IMR-90 (cell line): ENCODE results near the gene ITPR3. TPM values are rescaled to one million over a fixed set of nuclear protein-coding genes. Genes with fewer than 3 reads are reported as not detected.
A peak's percentile ranks its signal among the peaks of the same experiment; 100 is the strongest.

ENCODE experiments used
- ATAC-seq: fragments of 200-7000 bp; cut with Tn5 transposase; 2 replicates; pipeline ENCODE4 v1.9.1; 2020; ENCODE audit warnings: low read depth, mild to moderate bottlenecking, moderate library complexity
- BruUV-seq: library from RNA; stranded (reverse); fragments of 400-500 nt; replicated peaks from 2 replicates; lab custom pipeline; 2021; lab: Mats Ljungman, UMichigan
- CTCF ChIA-PET: fragments of 300-600 bp; formaldehyde crosslinking; extraction: SDS; loops from one replicate; lab custom pipeline; 2021; ENCODE audit warnings: antibody characterized with exemption; lab: Yijun Ruan, JAX
- POLR2A ChIA-PET: fragments of 300-600 bp; sonication (Branson Sonifier 250); formaldehyde crosslinking; loops from one replicate; lab custom pipeline; 2022; ENCODE audit warnings: antibody characterized with exemption; ENCODE audit not compliant: unreplicated experiment; lab: Charles Lee
- DNase-seq: peaks from one replicate; pipeline ENCODE4 v3.0.0; 2013
- H2AFZ ChIP-seq: replicated peaks from 2 replicates; pipeline ENCODE3; 2013; ENCODE audit warnings: low read length, mild to moderate bottlenecking; ENCODE audit not compliant: poor library complexity
- H2AK5ac ChIP-seq: 2 replicates; pipeline ENCODE4 v1.6.1; 2013; ENCODE audit warnings: low read depth, low read length, inconsistent platforms
- H2AK9ac ChIP-seq: replicated peaks from 2 replicates; pipeline ENCODE3; 2013; ENCODE audit warnings: mild to moderate bottlenecking, low read depth, low read length, moderate library complexity; ENCODE audit not compliant: poor library complexity
- H2BK120ac ChIP-seq: 2 replicates; pipeline ENCODE4 v1.6.1; 2013; ENCODE audit warnings: low read depth, low read length, inconsistent platforms
- H2BK15ac ChIP-seq: 3 replicates; pipeline ENCODE4 v1.6.1; 2013; ENCODE audit warnings: low read depth, low read length, inconsistent platforms
- H2BK20ac ChIP-seq: 2 replicates; pipeline ENCODE4 v1.6.1; 2013; ENCODE audit warnings: low read depth, mild to moderate bottlenecking, inconsistent platforms, low read length, moderate library complexity
- H2BK5ac ChIP-seq: 2 replicates; pipeline ENCODE4 v1.6.1; 2013; ENCODE audit warnings: mild to moderate bottlenecking, low read depth, low read length, inconsistent platforms; ENCODE audit not compliant: poor library complexity, severe bottlenecking
- H3K14ac ChIP-seq: replicated peaks from 2 replicates; pipeline ENCODE4 v1.6.1; 2013; ENCODE audit warnings: low read depth, low read length, inconsistent platforms
- H3K18ac ChIP-seq: 2 replicates; pipeline ENCODE4 v1.6.1; 2013; ENCODE audit warnings: low read depth, low read length, control low read depth
- H3K23ac ChIP-seq: 2 replicates; pipeline ENCODE4 v1.6.1; 2013; ENCODE audit warnings: low read depth, low read length, inconsistent platforms
- H3K27ac ChIP-seq: 2 replicates; pipeline ENCODE4 v1.5.1; 2013; ENCODE audit warnings: mild to moderate bottlenecking, control low read depth, low read length; ENCODE audit not compliant: insufficient read depth
- H3K27me3 ChIP-seq: 2 replicates; pipeline ENCODE4 v1.6.1; 2013; ENCODE audit warnings: low read length; ENCODE audit not compliant: control insufficient read depth, insufficient read depth
- H3K36me3 ChIP-seq: 2 replicates; pipeline ENCODE4 v1.6.1; 2013; ENCODE audit warnings: low read length, mixed read lengths; ENCODE audit not compliant: control insufficient read depth, insufficient read depth
- H3K4ac ChIP-seq: 2 replicates; pipeline ENCODE4 v1.6.1; 2013; ENCODE audit warnings: low read depth, low read length, inconsistent platforms
- H3K4me1 ChIP-seq: 2 replicates; pipeline ENCODE4 v1.6.1; 2013; ENCODE audit warnings: low read length, mixed read lengths; ENCODE audit not compliant: control insufficient read depth, insufficient read depth
- H3K4me2 ChIP-seq: 2 replicates; pipeline ENCODE4 v1.6.1; 2013; ENCODE audit warnings: low read depth, mild to moderate bottlenecking, control low read depth, low read length, moderate library complexity
- H3K4me3 ChIP-seq: 2 replicates; pipeline ENCODE4 v1.5.1; 2013; ENCODE audit warnings: low read depth, mild to moderate bottlenecking, control low read depth, low read length, moderate library complexity; ENCODE audit not compliant: insufficient read depth
- H3K56ac ChIP-seq: 2 replicates; pipeline ENCODE4 v1.6.1; 2013; ENCODE audit warnings: low read length, inconsistent platforms; ENCODE audit not compliant: insufficient read depth; ENCODE audit errors: extremely low read depth
- H3K79me1 ChIP-seq, 2 experiments: 2 replicates each; pipeline ENCODE4 v1.6.1; 2013; ENCODE audit warnings: low read length in 2 of 2, inconsistent platforms in 1 of 2, low read depth in 1 of 2
- H3K9ac ChIP-seq: 2 replicates; pipeline ENCODE4 v1.6.1; 2013; ENCODE audit warnings: low read depth, low read length, control low read depth
- H3K9me1 ChIP-seq: 2 replicates; pipeline ENCODE4 v1.6.1; 2013; ENCODE audit warnings: low read length, inconsistent platforms; ENCODE audit not compliant: insufficient read depth
- H3K9me3 ChIP-seq: 2 replicates; pipeline ENCODE4 v1.6.1; 2013; ENCODE audit warnings: low read length; ENCODE audit not compliant: control insufficient read depth, insufficient read depth
- H4K20me1 ChIP-seq: 2 replicates; pipeline ENCODE4 v1.6.1; 2013; ENCODE audit warnings: low read length, inconsistent platforms; ENCODE audit not compliant: insufficient read depth
- H4K5ac ChIP-seq: 2 replicates; pipeline ENCODE4 v1.6.1; 2013; ENCODE audit warnings: mild to moderate bottlenecking, low read depth, low read length, control low read depth
- H4K8ac ChIP-seq, 2 experiments: 2 replicates each; pipeline ENCODE4 v1.6.1; 2013; ENCODE audit warnings: low read depth in 2 of 2, low read length in 2 of 2, control low read depth in 1 of 2, inconsistent platforms in 1 of 2
- H4K91ac ChIP-seq: 2 replicates; pipeline ENCODE4 v1.6.1; 2013; ENCODE audit warnings: low read depth, low read length, inconsistent platforms; ENCODE audit not compliant: insufficient read depth
- MAFK ChIP-seq: IDR thresholded peaks from 2 replicates; pipeline ENCODE4 v1.6.1; 2012; ENCODE audit warnings: low read depth, low read length, improper control_type of control experiment
- MAZ ChIP-seq: IDR thresholded peaks from 2 replicates; pipeline ENCODE4 v1.6.1; 2012; ENCODE audit warnings: low read depth, mild to moderate bottlenecking, low read length, improper control_type of control experiment, moderate library complexity, borderline replicate concordance
- NFE2L2 ChIP-seq: fragments of 150-350 bp; IDR thresholded peaks from 2 replicates; pipeline ENCODE4 v1.6.1; 2016; ENCODE audit warnings: low read depth, mild to moderate bottlenecking, low read length
- WGBS, 2 experiments: methylation state at CpG; one replicate each; pipeline versions ENCODE4 v1.1.5 to v1.1.7; 2013; ENCODE audit warnings: missing lambda C conversion rate in 2 of 2; ENCODE audit not compliant: insufficient read length in 1 of 2; ENCODE audit errors: extremely low coverage in 2 of 2; 5-methylcytosine and 5-hydroxymethylcytosine counted together
- dilution Hi-C: fragments of 300-500 bp; cut with HindIII; formaldehyde crosslinking; loops from one replicate; pipeline ENCODE4 v1.14.3; 2018; ENCODE audit warnings: low sequenced_read_pairs; ENCODE audit not compliant: unreplicated experiment
- in situ Hi-C: fragments of 300-500 bp; cut with MboI; formaldehyde crosslinking; loops from 3 replicates; pipeline ENCODE4 v1.14.3; 2019; ENCODE audit warnings: low sequenced_read_pairs, inconsistent platforms, mixed read lengths
- intact Hi-C: fragments of 100-400 bp; cut with micrococcal nuclease; formaldehyde crosslinking; loops from 2 replicates; pipeline ENCODE4 v1.10.0; 2022
- polyA plus RNA-seq, 3 experiments: library from polyadenylated mRNA; depleted of rRNA; stranded (reverse); fragments of >200 nt; gene quantifications; 2 replicates each; pipeline ENCODE4 v1.2.3, GENCODE V29; 2012; ENCODE audit warnings: low replicate concordance in 1 of 3
- total RNA-seq: library from RNA; depleted of rRNA; stranded (reverse); fragments of >200 nt; gene quantifications from 2 replicates; pipeline ENCODE4 v1.2.3, GENCODE V29; 2012

ITPR3 gene
- total and polyA plus RNA-seq, 2 of the 4 experiments (the other 2 are of a cell fraction), result 1.6 to 3.7 TPM

- peak overlapping the region in 1 of 2 experiments; percentile 96; a peak in 1 of 4 replicates for H4K8ac ChIP-seq
- in situ Hi-C loops (loop anchor here (5.0 to 10.0 kb wide), 3 partner anchors 117 to 570 kb away; no protein-coding TSS in a partner anchor), dilution Hi-C loops (no loop called here), intact Hi-C loops (loop anchor here (1.0 to 5.0 kb wide), 3 partner anchors 115 to 437 kb away; no protein-coding TSS in a partner anchor)
- no peaks in the 10 kb centered on the region for H3K36me3 ChIP-seq
- H2AFZ ChIP-seq, result peak overlapping the region; percentile 95
- DNase-seq, result no peak
- H2AK9ac ChIP-seq, result peak overlapping the region; percentile 88
- H4K5ac ChIP-seq, result no peak overlapping the region
- no peak overlapping the region for H3K9ac ChIP-seq
- H3K23ac ChIP-seq, result no peak overlapping the region
- no peak overlapping the region for H3K27ac ChIP-seq
- peaks cover 1% of the 10 kb centered on the region for H3K9me1 ChIP-seq
- no peak overlapping the region for H3K4ac ChIP-seq
- no peak for ATAC-seq
- POLR2A ChIA-PET, result no interaction called here
- H2BK5ac ChIP-seq, result no peak overlapping the region
- WGBS, 2 experiments, result 81% methylated on average over 6 of the region's 11 CpGs; no CpG with 5 or more reads in 1 of the 2 experiments
- no peak overlapping the region for H3K18ac ChIP-seq
- H2BK15ac ChIP-seq, result no peak overlapping the region
- no peak overlapping the region for H3K14ac ChIP-seq
- no peak overlapping the region for H3K4me3 ChIP-seq
- H4K91ac ChIP-seq, result no peak overlapping the region; the same call in 1 of the 2 replicates
- TF ChIP-seq NFE2L2 (no peak), MAFK (no peak), MAZ (no peak)
- no peaks in the 10 kb centered on the region for H4K20me1 ChIP-seq
- no peaks in the 10 kb centered on the region for H3K9me3 ChIP-seq
- H2BK20ac ChIP-seq, result no peak overlapping the region
- CTCF ChIA-PET, result no interaction called here
- H3K56ac ChIP-seq, result no peak overlapping the region
- no peak overlapping the region for H3K4me2 ChIP-seq
- 0 out of 2 replicates have a peak overlapping the region, but pooled peaks have one; percentile 65 for H2AK5ac ChIP-seq
- BruUV-seq, result no TSS peak
- no peaks in the 10 kb centered on the region for H3K27me3 ChIP-seq
- H2BK120ac ChIP-seq, result no peak overlapping the region
- peaks cover 2% of the 10 kb centered on the region for H3K4me1 ChIP-seq
- H3K79me1 ChIP-seq, result peaks cover 0 to 4% of the 10 kb centered on the region in 2 experiments; a peak in 1 of 4 replicates
These were observed 36.3 kb upstream of the ITPR3 start for GRCh38 chr6:33584700-33585402.
